Pancreas (tissue), 10 donors: ENCODE measurements around the gene ZNF432. TPM values are rescaled to one million over a fixed set of nuclear protein-coding genes. Genes with fewer than 3 reads are reported as not detected.
"Not testable (repeated sequence)": the region's sequence is repeated elsewhere in the genome, so short reads cannot be mapped to it uniquely, and the experiment has no call there.

ENCODE experiments used
- ATAC-seq, 4 donors: fragments of 200-7000 bp; cut with Tn5 transposase; one replicate each; pipeline versions ENCODE4 v1.8.0 to v1.9.1; 2020; ENCODE audit warnings: mild to moderate bottlenecking in 4 of 4, moderate library complexity in 4 of 4
- DNase-seq, 6 donors: peaks; one replicate each; pipeline ENCODE4 v3.0.0-alpha.2; 2020
- FAIRE-seq: peaks from 2 replicates; lab custom pipeline; 2012; peaks lifted over from hg19 to GRCh38; lab: Jason Lieb, UNC
- H3K27ac ChIP-seq, 4 donors: fragments of 200-600 bp; sonication (generic); 1 replicate in 3 of 4; 2 replicates in 1 of 4; pipeline versions ENCODE4 v1.5.0 to v1.8.0; 2020
- H3K27me3 ChIP-seq, 4 donors: fragments of 200-600 bp; one replicate each; pipeline ENCODE4 v1.8.0; 2021
- H3K36me3 ChIP-seq, 3 donors: fragments of 200-600 bp; sonication (generic) in 1 of 3; one replicate each; pipeline versions ENCODE4 v1.5.0 to v1.8.0; 2020 to 2021
- H3K4me1 ChIP-seq, 3 donors: fragments of 200-600 bp; one replicate each; pipeline ENCODE4 v1.8.0; 2021
- H3K4me3 ChIP-seq, 4 donors: fragments of 200-600 bp; sonication (generic) in 2 of 4; one replicate each; pipeline versions ENCODE4 v1.5.0 to v1.8.0; 2020 to 2021
- H3K9me3 ChIP-seq, 4 donors: fragments of 200-600 bp; one replicate each; pipeline ENCODE4 v1.8.0; 2021
- CTCF ChIP-seq, 4 donors: fragments of 200-600 bp; sonication (generic) in 3 of 4; IDR thresholded peaks; one replicate each; pipeline versions ENCODE4 v1.5.0 to v1.8.0; 2021; ENCODE audit warnings: antibody characterized with exemption in 4 of 4
- WGBS, 2 donors: extraction: QIAGEN DNeasy Blood & Tissue Kit; methylation state at CpG; one replicate each; pipeline ENCODE4 v1.1.7; 2013; 5-methylcytosine and 5-hydroxymethylcytosine counted together
- intact Hi-C, 3 donors: fragments of 100-400 bp; cut with DNase I; formaldehyde crosslinking; loops; one replicate each; pipeline versions ENCODE4 v1.11.1 to v1.14.2; 2022
- polyA plus RNA-seq, 2 donors: library from polyadenylated mRNA; stranded (reverse); fragments of 200-250 nt; gene quantifications; one replicate each; pipeline ENCODE4 v1.2.3, GENCODE V29; 2013
- total RNA-seq, 6 donors: library from RNA; stranded (reverse); fragmentation: NEBNext Ultra II Directional in 4 of 6; extraction: Animal tissue kit (Norgen Biotek cat#: 25700) in 4 of 6; gene quantifications; one replicate each; pipeline versions ENCODE4 v1.2.1 to v1.2.4, GENCODE V29; 2021 to 2023
- donor health status: healthy with polysubstance abuse.
- donor health status: DM: no; HTN: no; CAD: no; lungs with moderate emphysema.
- donor health status: DM: no; HTN: no; CAD: no.
- donor health status: control.
- donor health status: control.
- donor health status: Bipolar disorder and iron deficiency.
- donor health status: DM: yes; HTN: yes; CAD: no.
- donor health status: DM: no; HTN: no; CAD: no.
- donor health status: DM: no; HTN: no; CAD: no.
- donor health status: DM: yes; HTN: yes; CAD: no.

ZNF432 gene
- total and polyA plus RNA-seq, 8 donors = 4.8 to 26.0 (median 11.8) TPM

GRCh38 chr19:52039169-52039568 lies 9.5 kb downstream of the ZNF432 start:
- no peak overlapping the region for H3K27ac ChIP-seq
- TF ChIP-seq CTCF (IDR thresholded peaks at IDR 0.05) = no peak
- FAIRE-seq = no peak
- no peak for ATAC-seq
- H3K9me3 ChIP-seq = peaks cover 0 to 15% (median 5%) of the 10 kb centered on the region in 4 donors
- intact Hi-C loops = no loop called here
- no peak for DNase-seq
- no peak overlapping the region for H3K4me3 ChIP-seq
- H3K27me3 ChIP-seq = no peaks in the 10 kb centered on the region
- peaks cover 38 to 82% (median 65%) of the 10 kb centered on the region in 3 donors for H3K36me3 ChIP-seq
- no peaks in the 10 kb centered on the region for H3K4me1 ChIP-seq
- 96 to 97% methylated on average over 4 of the region's 4 CpGs for WGBS, 2 donors

- DNase-seq = no peak
- H3K27ac ChIP-seq = no peak overlapping the region
- no peak for FAIRE-seq
- no peak overlapping the region for H3K4me3 ChIP-seq
- no peak for ATAC-seq
- WGBS, 2 donors = 98% methylated on average over 12 of the region's 12 CpGs
- no peaks in the 10 kb centered on the region for H3K4me1 ChIP-seq
- no peaks in the 10 kb centered on the region for H3K27me3 ChIP-seq
- peaks cover 0 to 29% (median 11%) of the 10 kb centered on the region in 4 donors for H3K9me3 ChIP-seq
- peaks cover 22 to 55% (median 44%) of the 10 kb centered on the region in 3 donors for H3K36me3 ChIP-seq
- TF ChIP-seq CTCF (IDR thresholded peaks at IDR 0.05) = no peak
- intact Hi-C loops = no loop called here
These were observed 14.4 kb downstream of the ZNF432 start for GRCh38 chr19:52034051-52034728.

GRCh38 chr19:52028780-52029123 lies 19.9 kb downstream of the ZNF432 start:
- intact Hi-C loops = no loop called here
- no peak for FAIRE-seq

GRCh38 chr19:52028027-52028779 lies 20.4 kb downstream of the ZNF432 start, which contains the start of gene ZNF614:
TSS of gene ZNF614 (minus strand) at chr19:52028379. CDS start at chr19:52025745, 2,634 bp downstream.
- FAIRE-seq (no peak), ATAC-seq (peak; percentile 95 to 99 (median 96)), DNase-seq (peak; percentile 73 to 90 (median 81))
- no peak for TF ChIP-seq CTCF (IDR thresholded peaks at IDR 0.05)
- peaks cover 0 to 6% (median 0%) of the 10 kb centered on the region in 3 donors for H3K4me1 ChIP-seq
- peak within 1 kb of the TSS; percentile 55 to 75 (median 64) for H3K4me3 ChIP-seq
- H3K9me3 ChIP-seq = peaks cover 0 to 4% (median 1%) of the 10 kb centered on the region in 4 donors
- H3K36me3 ChIP-seq = peaks cover 0 to 23% (median 18%) of the 10 kb centered on the region in 3 donors
- intact Hi-C loops = no loop called here
- WGBS, 2 donors = 1% methylated on average over 53 of the region's 53 CpGs
- peak within 1 kb of the TSS; percentile 72 to 87 (median 84) for H3K27ac ChIP-seq
- H3K27me3 ChIP-seq = no peaks in the 10 kb centered on the region

More at GRCh38 chr19:52028780-52029123, 19.9 kb downstream of the ZNF432 start:
- H3K27me3 ChIP-seq = no peaks in the 10 kb centered on the region
- 17 to 19% methylated on average over 5 of the region's 5 CpGs for WGBS, 2 donors
- no peak for DNase-seq
- peak overlapping the region; percentile 55 to 75 (median 64) for H3K4me3 ChIP-seq
- ATAC-seq = peak; percentile 10 to 49 (median 40)
- H3K36me3 ChIP-seq = peaks cover 0 to 18% (median 12%) of the 10 kb centered on the region in 3 donors
- peaks cover 0 to 6% (median 0%) of the 10 kb centered on the region in 3 donors for H3K4me1 ChIP-seq
- peaks cover 0 to 10% (median 4%) of the 10 kb centered on the region in 4 donors for H3K9me3 ChIP-seq
- peak overlapping the region; percentile 72 to 87 (median 84) for H3K27ac ChIP-seq
- TF ChIP-seq CTCF (IDR thresholded peaks at IDR 0.05) = no peak

GRCh38 chr19:52026255-52026990 lies 22.2 kb downstream of the ZNF432 start:
- peaks cover 0 to 25% (median 19%) of the 10 kb centered on the region in 3 donors for H3K36me3 ChIP-seq
- H3K27ac ChIP-seq, H3K9me3 ChIP-seq, H3K4me3 ChIP-seq, ATAC-seq, intact Hi-C loops, FAIRE-seq, H3K4me1 ChIP-seq, DNase-seq, H3K27me3 ChIP-seq: not testable (repeated sequence)
- WGBS, 2 donors = 78 to 80% methylated on average over 15 of the region's 15 CpGs

- H3K4me3 ChIP-seq, H3K27ac ChIP-seq, intact Hi-C loops, H3K4me1 ChIP-seq, H3K9me3 ChIP-seq, H3K27me3 ChIP-seq, DNase-seq, FAIRE-seq, ATAC-seq: not testable (repeated sequence)
- WGBS, 2 donors = 78 to 83% methylated on average over 4 of the region's 4 CpGs
- peaks cover 0 to 40% (median 22%) of the 10 kb centered on the region in 3 donors for H3K36me3 ChIP-seq
These were observed 24.2 kb downstream of the ZNF432 start for GRCh38 chr19:52024478-52024877.
